Right ventricle myocardium inferior (tissue), 1 donor: Measurements from ENCODE around the gene ZFYVE26. TPM values are rescaled to one million over a fixed set of nuclear protein-coding genes. Genes with fewer than 3 reads are reported as not detected.
"Not testable (repeated sequence)": the region's sequence is repeated elsewhere in the genome, so short reads cannot be mapped to it uniquely, and the experiment has no call there.

Experiments
- ATAC-seq: fragments of 200-7000 bp; cut with Tn5 transposase; one replicate; pipeline ENCODE4 v1.9.1; 2020; ENCODE audit warnings: mild to moderate bottlenecking, moderate library complexity
- DNase-seq: peaks from one replicate; pipeline ENCODE4 v3.0.0; 2021; ENCODE audit errors: missing footprints
- intact Hi-C: fragments of 100-400 bp; cut with DNase I; formaldehyde crosslinking; loops from one replicate; pipeline ENCODE4 v1.11.0; 2022
- total RNA-seq: library from RNA; stranded (reverse); fragmentation: NEBNext Ultra II Directional; extraction: Animal tissue kit (Norgen Biotek cat#: 25700); gene quantifications from one replicate; pipeline ENCODE4 v1.2.1, GENCODE V29; 2021
- donor health status: DM: no; HTN: yes; CAD: no; lungs with severe emphysema.

ZFYVE26 gene
- total RNA-seq, 1 donor from 2014 or later, result 14.1 TPM

GRCh38 chr14:67819563-67820421, 3.4 kb upstream of the ZFYVE26 start, which contains the start of gene RAD51B:
Gene RAD51B (plus strand): TSS chr14:67819779.
- DNase-seq, result peak; percentile 93
- peak; percentile 85 for ATAC-seq
- intact Hi-C loops, result no loop called here

DNA sequence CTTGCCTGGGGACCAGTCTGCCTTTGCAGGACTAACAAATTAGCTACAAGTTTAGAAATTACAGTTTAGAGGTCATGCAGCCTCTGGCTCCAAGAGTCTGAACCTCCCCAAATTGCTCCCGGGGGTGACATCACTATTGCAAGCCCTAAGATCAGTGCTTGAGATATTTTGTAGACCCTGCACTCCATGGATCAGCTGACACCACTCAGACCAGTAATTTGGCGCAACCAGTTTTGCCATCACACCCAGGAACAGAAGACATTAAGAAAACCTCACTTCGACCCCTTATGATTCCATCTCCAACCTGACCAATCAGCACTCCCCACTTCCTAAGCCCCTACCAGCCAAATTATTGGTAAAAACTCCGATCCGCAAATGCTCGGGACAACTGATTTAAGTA, 2.1 kb upstream of the ZFYVE26 start:
- ATAC-seq, intact Hi-C loops, DNase-seq: not testable (repeated sequence)

GRCh38 chr14:67817750-67818438, 1.5 kb upstream of the ZFYVE26 start:
- no peak for DNase-seq
- intact Hi-C loops, result no loop called here
- no peak for ATAC-seq

DNA sequence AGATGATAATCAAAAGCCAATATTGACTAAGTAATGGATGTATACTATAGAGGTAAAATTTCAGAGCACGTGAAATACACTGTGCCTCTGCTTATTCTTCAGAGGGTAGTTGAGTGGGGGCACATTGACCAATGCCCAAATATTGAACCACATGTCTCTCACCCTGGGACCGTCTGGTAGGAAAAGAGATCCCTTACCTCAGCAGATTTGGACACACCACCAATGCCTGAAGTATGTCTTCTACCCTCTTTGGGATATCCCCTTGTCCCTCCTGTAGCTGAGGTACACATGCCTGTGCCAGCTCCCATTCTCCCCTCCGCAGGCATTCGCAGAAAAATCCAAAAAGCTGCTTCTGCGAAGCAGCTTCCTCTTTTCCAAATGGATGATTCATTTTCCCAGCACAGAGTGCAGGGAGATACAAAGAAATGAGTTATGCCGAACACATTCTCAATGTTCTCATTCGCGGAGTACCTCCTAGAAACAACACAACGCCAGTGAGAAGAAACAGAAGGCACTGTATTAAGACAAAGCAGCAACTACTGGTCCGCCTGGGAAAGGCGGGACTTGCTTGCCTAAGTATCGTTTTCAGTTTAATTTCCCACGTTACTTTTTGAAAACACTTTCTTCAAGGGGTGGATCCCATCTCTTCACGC, 691 bp downstream of the ZFYVE26 start:
- intact Hi-C loops, result no loop called here
- ATAC-seq (no peak), DNase-seq (no peak)

DNA sequence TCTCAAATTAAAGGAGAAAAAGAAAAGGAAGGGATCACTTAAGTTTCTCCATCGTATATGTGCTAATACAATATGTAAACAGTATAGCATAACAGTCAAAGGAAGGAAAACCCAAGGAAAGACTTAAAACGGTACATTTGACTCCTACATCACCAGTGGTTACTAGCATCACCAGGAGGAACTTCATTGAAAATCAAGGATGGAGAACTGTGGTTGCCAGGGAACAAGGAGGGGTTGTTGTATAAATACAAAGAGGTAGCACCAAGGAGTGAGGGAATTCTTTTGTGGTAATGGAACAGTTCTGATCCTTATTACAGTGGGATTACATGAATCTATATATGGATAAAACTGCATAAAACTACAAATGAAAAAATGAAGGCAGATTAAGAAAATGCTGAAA, 1.6 kb downstream of the ZFYVE26 start:
- DNase-seq (no peak), ATAC-seq (no peak)
- intact Hi-C loops, result no loop called here

GRCh38 chr14:67806246-67806645, 10.1 kb downstream of the ZFYVE26 start:
- ATAC-seq (no peak), DNase-seq (no peak)
- intact Hi-C loops, result no loop called here

- DNase-seq (no peak), ATAC-seq (no peak)
- intact Hi-C loops, result no loop called here
Measured at GRCh38 chr14:67800743-67801142, 15.6 kb downstream of the ZFYVE26 start.

DNA sequence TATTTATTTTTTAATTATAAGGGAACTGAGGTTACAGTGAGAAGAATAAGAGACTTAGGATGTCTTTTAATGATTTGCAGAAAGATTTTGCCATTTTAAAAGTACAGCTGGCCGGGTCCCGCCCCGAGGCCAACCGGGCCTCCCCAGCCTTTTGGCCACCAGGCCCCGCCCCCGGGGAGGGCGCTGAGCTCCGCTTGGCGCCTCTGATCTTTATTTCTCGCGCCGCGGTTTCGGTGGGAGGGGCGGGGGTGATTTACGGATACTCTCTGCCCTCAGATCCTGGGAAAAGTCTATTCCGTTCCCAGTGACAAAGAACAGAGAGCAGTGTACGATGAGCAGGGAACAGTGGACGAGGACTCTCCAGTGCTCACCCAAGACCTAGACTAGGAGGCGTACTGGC, 17.7 kb downstream of the ZFYVE26 start:
- DNase-seq (no peak), ATAC-seq (no peak)
- intact Hi-C loops, result no loop called here

DNA sequence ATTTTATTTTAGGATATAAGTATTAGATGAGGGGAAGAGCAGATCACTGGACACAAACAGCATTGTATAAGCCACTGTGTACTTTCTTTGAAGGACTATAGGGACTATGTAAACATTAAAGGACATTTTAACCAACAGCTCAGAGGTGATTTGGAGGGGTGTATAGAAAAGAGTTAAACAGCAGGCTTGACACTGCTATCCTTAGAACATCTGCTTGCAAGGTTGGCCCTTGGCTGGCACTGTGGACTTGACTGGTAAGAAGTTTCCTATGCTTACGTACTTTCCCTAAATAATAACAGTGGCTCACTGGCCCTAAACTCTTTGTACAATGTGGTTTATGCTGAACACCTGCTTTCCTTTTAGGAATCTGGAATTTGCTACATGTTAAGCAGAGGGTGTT, 28.7 kb downstream of the ZFYVE26 start:
- intact Hi-C loops, result no loop called here
- no peak for DNase-seq
- ATAC-seq, result no peak

- ATAC-seq (peak; percentile 40), DNase-seq (no peak)
- intact Hi-C loops, result no loop called here
Measured at GRCh38 chr14:67785270-67786109, 30.9 kb downstream of the ZFYVE26 start.

GRCh38 chr14:67784244-67784823, 32.1 kb downstream of the ZFYVE26 start:
- ATAC-seq (no peak), DNase-seq (no peak)
- intact Hi-C loops, result no loop called here

DNA sequence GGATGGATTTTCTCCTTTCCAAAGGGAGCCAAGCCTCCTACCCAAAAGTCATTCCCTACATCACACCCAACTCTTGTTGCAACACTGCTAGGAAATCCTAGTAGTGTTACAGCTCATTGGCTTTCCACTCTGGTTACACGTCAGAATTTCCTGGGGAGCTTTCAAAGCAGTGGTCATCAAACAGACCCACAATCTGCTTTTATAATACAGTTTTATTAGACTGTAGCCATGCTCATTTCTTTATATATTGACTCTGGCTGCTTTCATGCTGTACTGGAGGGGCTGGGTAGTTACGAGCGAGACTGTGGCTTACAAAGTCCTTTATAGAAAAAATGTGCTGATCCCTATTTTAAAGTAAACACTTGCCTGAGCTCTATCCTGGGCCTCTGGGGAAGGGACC, 34.3 kb downstream of the ZFYVE26 start:
- intact Hi-C loops, result no loop called here
- no peak for ATAC-seq
- DNase-seq, result no peak

DNA sequence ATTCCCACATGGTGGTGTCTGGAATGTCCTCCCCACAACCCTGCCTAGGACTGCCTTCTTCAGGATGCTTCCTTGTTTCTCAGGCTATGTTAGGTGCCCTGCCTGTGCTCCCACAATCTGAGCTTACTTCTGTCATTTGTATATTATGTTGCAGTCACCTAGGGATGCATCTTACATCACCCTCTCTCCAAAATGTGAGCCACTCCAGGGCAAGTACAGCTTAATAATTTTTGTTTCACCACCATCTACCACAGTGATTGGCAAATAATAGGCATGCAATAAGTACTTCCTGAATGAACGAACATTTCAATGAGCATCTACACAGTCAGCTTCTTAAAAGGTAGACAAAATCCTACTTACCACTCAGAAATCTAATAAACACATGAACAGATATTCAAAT, 37.6 kb downstream of the ZFYVE26 start:
- ATAC-seq (no peak), DNase-seq (no peak)
- intact Hi-C loops, result no loop called here

DNA sequence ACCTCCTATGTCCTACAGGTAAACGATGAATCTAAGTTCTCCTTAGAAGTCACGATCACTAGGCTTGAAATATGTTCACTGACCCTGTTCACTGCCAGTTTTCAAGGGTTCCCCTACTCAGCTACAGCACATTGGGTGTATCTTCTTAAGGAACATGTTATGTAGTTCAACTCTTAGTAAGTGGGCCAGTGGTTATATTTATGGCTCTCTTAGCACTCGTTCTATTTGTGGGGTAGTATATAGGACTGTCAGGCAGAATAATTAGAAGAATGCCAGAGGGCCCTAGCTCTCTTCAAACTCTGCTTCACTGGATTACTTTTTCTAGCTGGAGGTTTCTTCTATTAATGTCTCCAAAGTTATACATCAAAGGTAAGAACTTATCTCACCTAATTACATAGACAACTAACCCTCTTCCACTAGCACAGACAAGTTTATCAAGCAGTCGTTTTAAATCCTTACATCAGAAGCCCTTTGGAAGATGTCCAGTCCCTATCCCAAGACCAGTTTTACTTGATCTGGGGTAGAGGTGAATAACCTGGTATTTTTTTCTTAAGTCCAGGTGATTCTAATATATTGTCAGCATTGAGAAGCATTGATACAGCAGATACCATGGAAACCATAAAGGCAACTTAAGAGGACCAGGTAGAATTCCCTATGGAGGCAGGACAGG, 39.6 kb downstream of the ZFYVE26 start:
- intact Hi-C loops, result no loop called here
- DNase-seq (no peak), ATAC-seq (no peak)

GRCh38 chr14:67773844-67774377, 42.5 kb downstream of the ZFYVE26 start:
- DNase-seq, result no peak
- ATAC-seq, result no peak
- intact Hi-C loops, result no loop called here

- DNase-seq, result no peak
- intact Hi-C loops, result no loop called here
- ATAC-seq, result no peak
Measured at GRCh38 chr14:67768219-67768618, 48.2 kb downstream of the ZFYVE26 start.

DNA sequence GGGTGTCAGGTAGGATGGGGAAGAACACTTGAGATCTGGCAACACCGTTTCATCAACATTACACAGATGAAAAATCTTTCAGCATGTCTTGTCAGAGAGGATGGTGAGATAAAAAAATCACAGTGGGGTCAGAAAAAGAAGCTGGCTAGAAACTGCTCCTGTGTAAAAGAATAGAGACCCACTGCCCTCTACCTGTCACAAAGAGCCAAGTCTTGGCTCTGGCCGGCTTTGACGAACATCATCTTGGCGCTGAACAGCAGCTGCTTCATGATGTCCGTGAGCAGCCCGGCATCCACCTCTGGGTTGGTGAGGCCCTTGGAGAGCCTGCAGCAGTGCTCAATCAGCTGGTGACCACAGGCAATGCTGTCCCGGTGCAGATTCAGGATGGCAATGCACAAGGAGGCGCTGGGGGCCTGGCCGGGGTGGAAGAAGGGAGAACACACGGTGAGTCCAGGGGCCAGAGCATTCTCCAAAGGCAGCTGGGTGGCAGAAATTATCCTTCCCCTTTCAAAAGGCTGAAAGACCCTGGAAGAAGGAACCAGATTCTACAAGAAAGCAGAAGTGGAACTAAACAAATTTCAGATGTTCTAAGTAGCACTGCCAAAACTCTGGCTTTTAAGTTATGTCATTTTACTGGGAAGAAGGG, 50.2 kb downstream of the ZFYVE26 start:
- DNase-seq, result no peak
- intact Hi-C loops, result no loop called here
- ATAC-seq, result peak; percentile 43
